ENCODE results near the gene GRK2. TPM values are rescaled to one million over a fixed set of nuclear protein-coding genes. Genes with fewer than 3 reads are reported as not detected.
A peak's percentile ranks its signal among the peaks of the same experiment; 100 is the strongest.

GRK2 gene
- total RNA-seq, 4 donors from 2014 or later: 40.2 to 79.8 (median 68.4) TPM

DNA sequence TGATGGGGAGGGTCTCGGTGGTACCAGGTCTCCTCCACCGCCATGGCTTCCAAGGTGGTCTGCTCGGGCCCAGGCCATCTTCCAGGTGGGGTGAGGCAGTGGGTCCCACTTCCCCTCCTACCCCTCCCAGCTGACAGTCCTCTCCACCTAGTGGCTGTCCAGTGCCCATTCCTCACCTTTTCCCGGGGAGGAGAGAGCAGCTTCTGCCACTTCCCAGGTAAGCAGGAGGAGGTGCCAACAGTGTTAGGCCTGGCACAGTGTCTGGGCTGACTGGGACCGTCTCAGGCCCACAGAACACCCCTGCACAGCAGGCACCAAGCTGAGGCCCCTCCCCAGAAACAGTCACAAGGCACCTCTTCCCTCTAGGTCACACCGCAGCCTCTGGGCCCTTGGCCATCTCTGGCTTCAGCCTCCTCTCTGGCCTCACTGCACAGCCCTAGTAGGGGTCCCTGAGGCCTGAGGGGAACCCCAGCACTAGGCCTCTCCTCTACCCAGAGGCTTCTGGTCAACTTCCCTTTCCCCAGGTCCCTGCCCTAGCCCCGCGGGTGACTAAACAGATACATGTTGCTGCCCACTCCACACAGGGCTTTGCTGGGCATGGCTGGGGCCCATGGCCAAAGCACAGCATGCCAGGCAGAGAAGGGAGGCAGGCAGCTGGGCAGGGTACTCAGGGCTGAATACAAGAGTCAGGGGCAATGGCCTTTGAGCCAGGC is 20.5 kb downstream of the GRK2 start:
- TF ChIP-seq CTCF (IDR thresholded peaks at IDR 0.05 in 4 of 5, conservative IDR thresholded peaks at IDR 0.05 in 1 of 5) (no peak), POLR2A (IDR thresholded peaks at IDR 0.05) (no peak)
- ATAC-seq (no peak), DNase-seq (no peak)
- peaks cover 0 to 46% of the 10 kb centered on the region in 2 donors for H3K36me3 ChIP-seq
- in situ Hi-C loops (cut with MboI; ENCODE audit: low sequenced_read_pairs in 4 of 4) (no loop called here), intact Hi-C loops (cut with DNase I; ENCODE audit: low total_unique reads) (no loop called here)
- no peaks in the 10 kb centered on the region for H3K9me3 ChIP-seq
- peak overlapping the region; percentile 71 to 91 (median 84) for H3K27ac ChIP-seq
- no peaks in the 10 kb centered on the region for H3K27me3 ChIP-seq
- H3K4me1 ChIP-seq: peaks cover 20 to 21% of the 10 kb centered on the region in 2 donors
- H3K4me3 ChIP-seq: no peak overlapping the region

- in situ Hi-C loops (cut with MboI; ENCODE audit: low sequenced_read_pairs in 4 of 4) (no loop called here), intact Hi-C loops (cut with DNase I; ENCODE audit: low total_unique reads) (no loop called here)
- TF ChIP-seq CTCF (IDR thresholded peaks at IDR 0.05 in 4 of 5, conservative IDR thresholded peaks at IDR 0.05 in 1 of 5): no peak
- no peak for TF ChIP-seq POLR2A (IDR thresholded peaks at IDR 0.05)
- peak overlapping the region; percentile 71 to 91 (median 84) for H3K27ac ChIP-seq
- no peaks in the 10 kb centered on the region for H3K9me3 ChIP-seq
- ATAC-seq (no peak), DNase-seq (no peak)
- H3K27me3 ChIP-seq: no peaks in the 10 kb centered on the region
- H3K4me1 ChIP-seq: peaks cover 20 to 21% of the 10 kb centered on the region in 2 donors
- H3K36me3 ChIP-seq: peaks cover 0 to 38% of the 10 kb centered on the region in 2 donors
- H3K4me3 ChIP-seq: peak overlapping the region in 3 of 4 donors; percentile 69 to 92 (median 80)
Observed at GRCh38 chr11:67287355-67288197, 21.3 kb downstream of the GRK2 start.

DNA sequence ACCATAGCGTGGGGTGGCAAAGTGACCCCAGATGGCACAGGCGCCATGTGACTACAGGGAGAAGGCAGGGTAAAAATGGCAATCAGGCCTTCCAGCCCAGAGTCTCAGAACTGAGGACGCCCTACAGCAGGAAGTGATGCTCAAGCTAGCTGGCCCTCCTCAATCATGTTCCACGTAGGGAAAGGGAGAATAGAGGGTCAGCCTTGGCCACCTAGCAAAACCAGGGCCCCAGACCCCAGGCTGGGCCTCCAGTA is 21.9 kb downstream of the GRK2 start:
- ATAC-seq: no peak
- Histone ChIP-seq H3K9me3 (no peaks in the 10 kb centered on the region), H3K27ac (peak overlapping the region; percentile 71 to 91 (median 84)), H3K4me1 (peaks cover 20 to 21% of the 10 kb centered on the region in 2 donors), H3K27me3 (no peaks in the 10 kb centered on the region), H3K4me3 (peak overlapping the region; percentile 65 to 92 (median 74)), H3K36me3 (peaks cover 0 to 33% of the 10 kb centered on the region in 2 donors)
- DNase-seq: no peak
- intact Hi-C loops (cut with DNase I; ENCODE audit: low total_unique reads): no loop called here
- TF ChIP-seq POLR2A (IDR thresholded peaks at IDR 0.05) (no peak), CTCF (IDR thresholded peaks at IDR 0.05 in 4 of 5, conservative IDR thresholded peaks at IDR 0.05 in 1 of 5) (no peak)
- in situ Hi-C loops (cut with MboI; ENCODE audit: low sequenced_read_pairs in 4 of 4): no loop called here

- in situ Hi-C loops (cut with MboI; ENCODE audit: low sequenced_read_pairs in 4 of 4) (no loop called here), intact Hi-C loops (cut with DNase I; ENCODE audit: low total_unique reads) (loop anchor here (1.0 kb wide), 2 partner anchors 22 to 29 kb away; partner anchors contain the start of gene GRK2)
- ATAC-seq (peak; percentile 71 to 74), DNase-seq (peak; percentile 66 to 76)
- Histone ChIP-seq H3K27ac (peak overlapping the region; percentile 71 to 91 (median 84)), H3K9me3 (no peaks in the 10 kb centered on the region), H3K4me3 (peak overlapping the region; percentile 65 to 92 (median 74)), H3K4me1 (peaks cover 20 to 21% of the 10 kb centered on the region in 2 donors), H3K27me3 (no peaks in the 10 kb centered on the region), H3K36me3 (peaks cover 0 to 28% of the 10 kb centered on the region in 2 donors)
- peak in 4 of 5 experiments; percentile 47 to 69 (median 62) for TF ChIP-seq CTCF (IDR thresholded peaks at IDR 0.05 in 4 of 5, conservative IDR thresholded peaks at IDR 0.05 in 1 of 5)
- TF ChIP-seq POLR2A (IDR thresholded peaks at IDR 0.05): peak; percentile 23 to 30
Observed at GRCh38 chr11:67288452-67289225, 22.4 kb downstream of the GRK2 start.

Data from gastrocnemius medialis (tissue), 4 donors.